ENCODE measurements around the gene TSPAN6.

Gene TSPAN6

GRCh38 chrX:100636321-100636991, at the start of gene TSPAN6:
TSS of gene TSPAN6 (minus strand) at chrX:100636806. CDS start at chrX:100636694, 112 bp downstream.
- no peaks in the 10 kb centered on the region for H3K27me3 ChIP-seq (ENCODE audit: insufficient read depth, insufficient read length)
- H3K36me3 ChIP-seq (ENCODE audit: insufficient read depth, insufficient read length, low read length) = peaks cover 29% of the 10 kb centered on the region
- peak within 1 kb of the TSS; percentile 95 for H3K9ac ChIP-seq (ENCODE audit: insufficient read length, low read depth)
- no peaks in the 10 kb centered on the region for H3K9me3 ChIP-seq (ENCODE audit: insufficient read depth, low read length)
- TF ChIP-seq SUZ12 (IDR thresholded peaks at IDR 0.05; ENCODE audit: extremely low read depth, insufficient read depth, insufficient read length) (no peak), YY1 (IDR thresholded peaks at IDR 0.05; ENCODE audit: insufficient read depth, insufficient read length) (no peak), ZNF274 (IDR thresholded peaks at IDR 0.05; ENCODE audit: low read depth, low read length) (no peak)
- DNase-seq (ENCODE audit: low read depth, low spot score) = peak; percentile 73
- peak within 1 kb of the TSS; percentile 82 for H3K4me3 ChIP-seq (ENCODE audit: insufficient read length, low read depth)
- no peaks in the 10 kb centered on the region for H3K4me1 ChIP-seq (ENCODE audit: insufficient read depth, insufficient read length)

- no peaks in the 10 kb centered on the region for H3K9me3 ChIP-seq (ENCODE audit: insufficient read depth, low read length)
- no peaks in the 10 kb centered on the region for H3K27me3 ChIP-seq (ENCODE audit: insufficient read depth, insufficient read length)
- TF ChIP-seq SUZ12 (IDR thresholded peaks at IDR 0.05; ENCODE audit: extremely low read depth, insufficient read depth, insufficient read length) = no peak
- no peak for TF ChIP-seq YY1 (IDR thresholded peaks at IDR 0.05; ENCODE audit: insufficient read depth, insufficient read length)
- no peak for TF ChIP-seq ZNF274 (IDR thresholded peaks at IDR 0.05; ENCODE audit: low read depth, low read length)
- H3K4me3 ChIP-seq (ENCODE audit: insufficient read length, low read depth) = no peak overlapping the region
- no peaks in the 10 kb centered on the region for H3K4me1 ChIP-seq (ENCODE audit: insufficient read depth, insufficient read length)
- no peak overlapping the region for H3K9ac ChIP-seq (ENCODE audit: insufficient read length, low read depth)
- DNase-seq (ENCODE audit: low read depth, low spot score) = no peak
- H3K36me3 ChIP-seq (ENCODE audit: insufficient read depth, insufficient read length, low read length) = no peaks in the 10 kb centered on the region
These were observed 49.3 kb upstream of the TSPAN6 start for GRCh38 chrX:100685997-100686305.

- Histone ChIP-seq H3K9me3 (ENCODE audit: insufficient read depth, low read length) (no peaks in the 10 kb centered on the region), H3K4me1 (ENCODE audit: insufficient read depth, insufficient read length) (no peaks in the 10 kb centered on the region), H3K9ac (ENCODE audit: insufficient read length, low read depth) (no peak overlapping the region), H3K36me3 (ENCODE audit: insufficient read depth, insufficient read length, low read length) (no peaks in the 10 kb centered on the region), H3K27me3 (ENCODE audit: insufficient read depth, insufficient read length) (no peaks in the 10 kb centered on the region), H3K4me3 (ENCODE audit: insufficient read length, low read depth) (no peak overlapping the region)
- TF ChIP-seq YY1 (IDR thresholded peaks at IDR 0.05; ENCODE audit: insufficient read depth, insufficient read length) = no peak
- no peak for TF ChIP-seq SUZ12 (IDR thresholded peaks at IDR 0.05; ENCODE audit: extremely low read depth, insufficient read depth, insufficient read length)
- no peak for TF ChIP-seq ZNF274 (IDR thresholded peaks at IDR 0.05; ENCODE audit: low read depth, low read length)
- DNase-seq (ENCODE audit: low read depth, low spot score) = peak; percentile 82
These were observed 48.8 kb upstream of the TSPAN6 start for GRCh38 chrX:100685284-100685996.

- Histone ChIP-seq H3K9ac (ENCODE audit: insufficient read length, low read depth) (no peak overlapping the region), H3K9me3 (ENCODE audit: insufficient read depth, low read length) (no peaks in the 10 kb centered on the region), H3K4me3 (ENCODE audit: insufficient read length, low read depth) (no peak overlapping the region), H3K36me3 (ENCODE audit: insufficient read depth, insufficient read length, low read length) (no peaks in the 10 kb centered on the region), H3K27me3 (ENCODE audit: insufficient read depth, insufficient read length) (no peaks in the 10 kb centered on the region), H3K4me1 (ENCODE audit: insufficient read depth, insufficient read length) (no peaks in the 10 kb centered on the region)
- DNase-seq (ENCODE audit: low read depth, low spot score) = no peak
- TF ChIP-seq ZNF274 (IDR thresholded peaks at IDR 0.05; ENCODE audit: low read depth, low read length) = no peak
- TF ChIP-seq SUZ12 (IDR thresholded peaks at IDR 0.05; ENCODE audit: extremely low read depth, insufficient read depth, insufficient read length) = no peak
- TF ChIP-seq YY1 (IDR thresholded peaks at IDR 0.05; ENCODE audit: insufficient read depth, insufficient read length) = no peak
These were observed 46.3 kb upstream of the TSPAN6 start for GRCh38 chrX:100682939-100683338.

GRCh38 chrX:100681599-100681998, 45.0 kb upstream of the TSPAN6 start:
- H3K27me3 ChIP-seq (ENCODE audit: insufficient read depth, insufficient read length) = no peaks in the 10 kb centered on the region
- TF ChIP-seq YY1 (IDR thresholded peaks at IDR 0.05; ENCODE audit: insufficient read depth, insufficient read length) = no peak
- no peak for TF ChIP-seq SUZ12 (IDR thresholded peaks at IDR 0.05; ENCODE audit: extremely low read depth, insufficient read depth, insufficient read length)
- TF ChIP-seq ZNF274 (IDR thresholded peaks at IDR 0.05; ENCODE audit: low read depth, low read length) = no peak
- H3K4me3 ChIP-seq (ENCODE audit: insufficient read length, low read depth) = no peak overlapping the region
- no peaks in the 10 kb centered on the region for H3K9me3 ChIP-seq (ENCODE audit: insufficient read depth, low read length)
- H3K36me3 ChIP-seq (ENCODE audit: insufficient read depth, insufficient read length, low read length) = peaks cover 2% of the 10 kb centered on the region
- no peak overlapping the region for H3K9ac ChIP-seq (ENCODE audit: insufficient read length, low read depth)
- no peak for DNase-seq (ENCODE audit: low read depth, low spot score)
- H3K4me1 ChIP-seq (ENCODE audit: insufficient read depth, insufficient read length) = no peaks in the 10 kb centered on the region

- H3K9me3 ChIP-seq (ENCODE audit: insufficient read depth, low read length) = no peaks in the 10 kb centered on the region
- H3K27me3 ChIP-seq (ENCODE audit: insufficient read depth, insufficient read length) = no peaks in the 10 kb centered on the region
- no peaks in the 10 kb centered on the region for H3K4me1 ChIP-seq (ENCODE audit: insufficient read depth, insufficient read length)
- H3K9ac ChIP-seq (ENCODE audit: insufficient read length, low read depth) = no peak overlapping the region
- DNase-seq (ENCODE audit: low read depth, low spot score) = no peak
- TF ChIP-seq YY1 (IDR thresholded peaks at IDR 0.05; ENCODE audit: insufficient read depth, insufficient read length) (no peak), ZNF274 (IDR thresholded peaks at IDR 0.05; ENCODE audit: low read depth, low read length) (no peak), SUZ12 (IDR thresholded peaks at IDR 0.05; ENCODE audit: extremely low read depth, insufficient read depth, insufficient read length) (no peak)
- peaks cover 2% of the 10 kb centered on the region for H3K36me3 ChIP-seq (ENCODE audit: insufficient read depth, insufficient read length, low read length)
- H3K4me3 ChIP-seq (ENCODE audit: insufficient read length, low read depth) = no peak overlapping the region
These were observed 44.1 kb upstream of the TSPAN6 start for GRCh38 chrX:100680756-100681155.

- H3K36me3 ChIP-seq (ENCODE audit: insufficient read depth, insufficient read length, low read length) = peaks cover 2% of the 10 kb centered on the region
- TF ChIP-seq YY1 (IDR thresholded peaks at IDR 0.05; ENCODE audit: insufficient read depth, insufficient read length) = no peak
- TF ChIP-seq ZNF274 (IDR thresholded peaks at IDR 0.05; ENCODE audit: low read depth, low read length) = no peak
- TF ChIP-seq SUZ12 (IDR thresholded peaks at IDR 0.05; ENCODE audit: extremely low read depth, insufficient read depth, insufficient read length) = no peak
- no peak overlapping the region for H3K9ac ChIP-seq (ENCODE audit: insufficient read length, low read depth)
- H3K4me1 ChIP-seq (ENCODE audit: insufficient read depth, insufficient read length) = no peaks in the 10 kb centered on the region
- no peak for DNase-seq (ENCODE audit: low read depth, low spot score)
- no peaks in the 10 kb centered on the region for H3K9me3 ChIP-seq (ENCODE audit: insufficient read depth, low read length)
- no peak overlapping the region for H3K4me3 ChIP-seq (ENCODE audit: insufficient read length, low read depth)
- H3K27me3 ChIP-seq (ENCODE audit: insufficient read depth, insufficient read length) = no peaks in the 10 kb centered on the region
These were observed 41.1 kb upstream of the TSPAN6 start for GRCh38 chrX:100677611-100678181.

Data from NT2/D1 (cell line).